HG03378 (cell line): ENCODE measurements around the gene PRDM2.
"Not testable (repeated sequence)": the region's sequence is repeated elsewhere in the genome, so short reads cannot be mapped to it uniquely, and the experiment has no call there.

Experiments used
- ATAC-seq: cut with Tn5 transposase; IDR thresholded peaks from one replicate; pipeline ENCODE4 v1.9.1; 2021; ENCODE audit warnings: mild to moderate bottlenecking, moderate library complexity; ENCODE audit not compliant: unreplicated experiment

Gene PRDM2

DNA sequence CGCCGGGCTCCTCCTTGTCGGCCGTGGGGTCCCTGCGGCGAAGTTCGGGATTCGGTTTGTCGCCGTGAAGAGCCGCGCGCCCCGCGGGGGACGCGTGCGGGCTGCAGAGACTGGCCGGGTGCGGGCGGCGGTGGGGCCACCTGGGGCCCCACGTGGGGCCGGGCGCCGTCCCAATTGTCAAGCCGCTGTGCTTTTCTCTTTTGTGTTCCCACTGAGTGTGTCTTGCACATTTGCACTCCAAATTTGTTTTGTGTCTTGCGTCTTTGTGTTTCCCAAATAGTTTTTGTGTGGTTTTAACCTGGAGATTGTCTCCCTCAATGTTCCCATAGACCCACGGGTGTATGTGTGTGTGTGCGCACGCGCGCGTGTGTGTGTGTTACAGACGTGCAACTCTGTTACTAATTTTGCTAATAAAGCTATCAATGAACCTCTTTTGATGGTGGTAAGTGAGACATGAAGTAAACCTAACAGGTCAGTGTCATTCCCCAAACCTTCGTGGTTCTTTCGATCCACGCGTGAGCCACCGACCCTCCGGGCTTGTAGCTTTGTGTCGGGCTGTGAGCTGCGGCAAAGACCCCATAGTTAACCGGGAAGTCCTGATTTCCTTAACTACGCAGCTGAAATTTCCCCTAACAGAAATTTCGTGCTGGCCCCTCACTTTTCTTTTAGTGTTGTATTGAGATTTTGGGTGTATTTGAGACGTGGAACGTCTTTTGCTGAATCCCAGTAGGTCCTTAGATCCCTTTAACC lies 708 bp downstream of the PRDM2 start:
- ATAC-seq: no peak

DNA sequence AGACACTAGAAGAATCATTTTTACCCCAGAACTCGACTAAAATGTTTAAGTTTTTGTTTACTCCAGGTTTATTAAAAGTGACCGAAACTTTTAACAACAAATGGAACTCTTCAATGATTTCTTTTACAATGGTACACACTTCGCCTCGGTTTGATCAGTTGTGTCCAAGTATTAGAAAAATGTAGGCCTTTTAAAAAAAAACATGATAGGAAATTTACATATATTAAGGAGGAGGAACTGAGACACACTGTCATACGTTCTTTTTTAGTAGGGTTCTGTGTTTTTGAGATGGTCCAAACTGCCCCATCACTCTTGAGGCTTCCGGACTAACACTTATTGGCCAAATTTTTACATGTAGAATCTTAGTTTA lies 1.3 kb downstream of the PRDM2 start:
- ATAC-seq: no peak

DNA sequence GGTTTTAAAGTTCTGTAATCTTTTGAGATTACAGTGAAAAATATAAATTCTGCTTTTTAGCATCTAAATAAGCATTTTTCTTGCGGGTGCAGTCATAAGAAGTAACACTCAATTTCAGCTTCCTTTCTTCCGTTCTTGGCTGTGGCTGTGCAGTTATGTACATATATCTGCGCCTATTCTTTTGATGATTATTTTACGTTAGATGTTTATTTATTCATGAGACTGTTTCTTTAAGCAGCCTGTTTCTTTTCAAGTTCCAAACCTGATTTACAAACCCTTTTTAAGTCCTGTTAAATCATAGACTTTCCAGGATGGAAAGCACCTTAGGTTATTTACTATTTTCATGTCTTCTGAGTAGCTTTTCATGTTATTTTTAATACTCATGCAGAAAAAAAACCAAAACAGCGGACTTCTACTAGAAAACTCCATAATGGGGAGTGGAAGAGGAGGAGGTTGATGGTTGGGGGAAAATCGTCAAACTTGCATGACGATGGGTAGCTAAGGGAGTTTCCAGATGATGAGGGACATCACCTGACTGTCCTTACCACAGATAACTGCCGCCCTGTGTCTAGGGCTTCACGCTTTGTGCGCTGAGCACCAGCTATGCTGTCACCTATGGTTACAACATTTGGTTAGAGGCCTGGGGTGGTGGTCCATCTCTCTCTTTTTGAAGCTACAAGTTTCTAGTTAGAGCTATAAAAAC lies 2.6 kb downstream of the PRDM2 start:
- ATAC-seq: peak; percentile 83

GRCh38 chr1:13703128-13703513 lies 3.1 kb downstream of the PRDM2 start:
- ATAC-seq: no peak

DNA sequence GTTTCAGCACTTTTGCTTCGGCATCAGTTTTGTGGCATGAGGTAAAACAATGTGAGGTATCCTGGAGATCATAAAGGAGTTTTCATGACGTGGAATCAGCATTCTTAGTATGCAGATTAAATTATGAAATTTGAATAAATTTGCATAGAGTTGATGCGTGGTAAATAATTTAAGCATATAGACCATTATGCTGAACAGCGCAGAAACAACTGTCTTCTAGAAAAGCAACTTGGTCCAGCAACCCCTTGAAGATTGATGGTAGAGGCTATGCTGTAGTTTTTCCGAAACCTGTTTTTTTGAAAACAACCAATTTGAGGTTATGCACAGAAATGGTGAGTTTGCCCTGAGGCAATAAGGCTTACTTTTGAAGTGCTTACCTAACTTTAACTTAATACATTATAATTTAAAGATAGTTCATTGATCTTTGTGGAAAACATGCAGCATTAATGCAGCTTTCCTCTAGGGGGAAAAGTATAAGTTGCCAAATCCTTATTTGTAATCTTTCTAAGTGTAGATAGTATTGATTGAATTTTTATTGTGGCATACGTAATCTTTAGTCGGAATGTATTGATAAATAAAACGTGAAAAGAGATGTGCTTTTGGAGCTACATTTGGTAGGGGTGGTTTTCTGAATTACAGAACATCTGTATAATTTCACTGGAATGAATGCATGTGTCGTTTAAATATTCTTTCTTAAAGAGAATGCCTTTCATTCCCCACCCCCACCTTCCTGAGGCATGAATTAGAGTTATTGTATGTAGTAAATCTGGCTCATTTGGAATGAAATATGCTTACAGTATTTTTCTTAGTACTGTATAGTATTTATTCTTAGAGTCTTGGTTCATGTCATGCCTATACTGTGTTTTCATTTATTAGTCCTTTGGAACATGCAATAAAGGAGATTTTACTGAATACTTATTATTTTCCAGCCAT lies 3.8 kb downstream of the PRDM2 start:
- no peak for ATAC-seq

- ATAC-seq: no peak
Observed at GRCh38 chr1:13706046-13706445, 6.1 kb downstream of the PRDM2 start.

GRCh38 chr1:13707164-13707563 lies 7.2 kb downstream of the PRDM2 start:
- no peak for ATAC-seq

- no peak for ATAC-seq
Observed at GRCh38 chr1:13708380-13708982, 8.5 kb downstream of the PRDM2 start.

DNA sequence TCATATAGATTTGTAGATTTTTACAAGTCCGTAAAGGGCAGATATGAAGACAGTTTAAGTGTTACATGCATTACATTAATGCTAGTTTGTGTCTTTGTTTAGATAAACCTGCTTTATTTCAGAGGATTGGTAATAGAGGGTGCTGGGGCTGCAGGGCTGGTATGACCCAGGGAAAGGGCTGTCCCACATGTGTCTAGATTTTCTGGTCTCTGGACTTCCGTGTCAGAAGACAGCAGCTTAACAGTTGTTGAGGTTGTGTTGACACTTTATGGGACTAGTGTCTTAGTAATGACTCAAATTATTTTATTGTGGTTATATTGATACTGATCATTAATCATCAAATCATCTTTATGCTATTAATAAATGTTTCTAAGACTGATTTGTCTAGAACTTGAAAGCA lies 10.1 kb downstream of the PRDM2 start:
- no peak for ATAC-seq

DNA sequence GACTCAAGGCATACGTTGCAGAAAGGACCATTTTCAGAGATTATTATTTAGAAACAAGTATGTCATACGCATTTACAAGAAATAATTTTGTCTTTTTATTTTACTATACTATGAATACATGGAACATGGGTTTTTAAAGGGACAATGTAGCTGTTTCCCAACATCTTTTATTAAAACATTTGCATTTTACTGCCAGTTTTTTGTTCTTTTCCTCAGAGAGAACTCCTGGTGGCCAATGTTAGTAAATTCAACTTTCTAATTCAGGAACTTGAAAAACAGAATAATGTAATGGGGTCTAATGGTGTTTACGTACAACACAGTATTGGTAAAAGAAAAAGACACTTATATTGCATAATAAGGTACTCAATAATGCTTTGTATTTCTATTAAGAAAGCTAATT lies 14.9 kb downstream of the PRDM2 start:
- ATAC-seq: no peak

GRCh38 chr1:13715616-13716287 lies 15.8 kb downstream of the PRDM2 start:
- ATAC-seq: not testable (repeated sequence)

DNA sequence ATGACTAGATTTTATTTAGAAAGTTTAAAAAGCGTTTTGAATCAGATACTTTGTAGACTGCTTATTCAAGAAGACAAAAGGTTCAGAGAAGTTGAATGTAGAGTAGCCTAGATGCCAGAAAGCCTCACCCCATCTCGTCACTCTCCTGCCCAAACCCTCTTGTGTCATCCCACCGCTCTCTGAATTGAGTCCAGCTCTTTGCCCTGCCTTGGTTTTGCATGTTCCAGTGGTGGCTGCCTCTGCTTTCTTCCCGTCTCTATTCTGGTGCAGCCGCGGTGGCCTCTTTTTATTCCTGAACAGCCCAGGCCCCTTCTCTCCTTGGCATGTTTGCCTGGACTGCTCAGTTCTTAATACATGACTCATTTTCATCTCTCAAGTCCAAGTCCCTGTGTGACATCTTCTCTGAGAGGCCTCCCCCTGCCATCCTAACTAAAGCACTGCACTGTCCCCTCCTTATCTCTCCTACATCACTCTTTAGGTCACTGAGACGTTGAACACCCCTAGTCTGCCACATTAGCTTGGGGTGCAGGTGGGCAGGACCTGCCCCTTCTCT lies 22.9 kb downstream of the PRDM2 start:
- no peak for ATAC-seq

DNA sequence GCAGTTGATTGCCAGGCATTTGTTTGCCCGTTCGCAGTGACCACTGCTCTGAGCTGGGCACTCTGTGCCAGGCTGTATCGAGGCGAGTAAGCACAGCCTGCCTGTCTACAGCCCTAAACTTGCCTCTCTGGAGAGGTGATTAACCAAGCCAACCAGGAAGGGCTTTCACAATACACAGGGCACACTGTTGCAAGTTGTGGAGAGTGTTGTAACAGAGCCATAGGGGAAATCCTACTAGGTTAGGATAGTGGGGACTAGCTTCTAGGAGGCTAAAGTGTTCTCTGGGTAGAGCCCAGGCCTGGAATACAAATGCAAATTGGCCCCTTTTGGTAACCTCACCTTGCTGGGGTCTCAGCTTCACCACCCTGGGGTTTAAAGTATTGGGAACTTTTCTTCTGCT lies 23.8 kb downstream of the PRDM2 start:
- no peak for ATAC-seq

- no peak for ATAC-seq
Observed at GRCh38 chr1:13725714-13726175, 25.8 kb downstream of the PRDM2 start.

GRCh38 chr1:13728091-13728715 lies 28.2 kb downstream of the PRDM2 start:
- ATAC-seq: no peak

- ATAC-seq: no peak
Observed at GRCh38 chr1:13730291-13730690, 30.3 kb downstream of the PRDM2 start.

DNA sequence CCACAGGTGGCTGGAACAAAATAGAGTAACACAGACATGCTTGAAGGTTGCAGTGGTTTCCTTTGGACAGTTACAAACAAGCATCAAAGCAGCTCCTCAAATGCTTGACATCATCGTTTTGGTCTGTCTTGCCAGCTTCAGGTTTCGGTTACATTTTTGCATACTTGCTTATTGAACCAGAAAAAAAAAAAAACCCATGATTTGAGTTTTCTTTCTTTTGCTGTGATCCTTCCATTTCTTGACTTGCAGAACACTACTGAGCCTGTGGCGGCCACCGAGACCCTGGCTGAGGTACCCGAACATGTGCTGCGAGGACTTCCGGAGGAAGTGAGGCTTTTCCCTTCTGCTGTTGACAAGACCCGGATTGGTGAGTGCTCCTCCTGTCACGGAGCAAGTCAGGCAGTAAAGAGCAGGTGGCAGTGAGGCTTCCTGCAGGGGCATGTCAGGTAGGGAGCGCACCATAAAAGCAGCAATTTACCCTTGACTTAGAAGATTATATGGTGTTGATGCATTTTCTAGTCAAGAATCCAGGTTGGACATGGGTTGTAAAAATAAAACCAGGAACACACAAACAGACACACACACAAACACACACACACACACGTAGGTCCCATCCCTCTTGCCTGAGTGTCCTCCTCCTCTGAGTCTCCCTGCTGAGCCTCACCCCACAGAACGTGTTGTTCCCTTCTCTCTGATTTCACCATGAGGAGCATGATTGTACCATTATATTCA lies 30.9 kb downstream of the PRDM2 start:
- ATAC-seq: peak; percentile 86

DNA sequence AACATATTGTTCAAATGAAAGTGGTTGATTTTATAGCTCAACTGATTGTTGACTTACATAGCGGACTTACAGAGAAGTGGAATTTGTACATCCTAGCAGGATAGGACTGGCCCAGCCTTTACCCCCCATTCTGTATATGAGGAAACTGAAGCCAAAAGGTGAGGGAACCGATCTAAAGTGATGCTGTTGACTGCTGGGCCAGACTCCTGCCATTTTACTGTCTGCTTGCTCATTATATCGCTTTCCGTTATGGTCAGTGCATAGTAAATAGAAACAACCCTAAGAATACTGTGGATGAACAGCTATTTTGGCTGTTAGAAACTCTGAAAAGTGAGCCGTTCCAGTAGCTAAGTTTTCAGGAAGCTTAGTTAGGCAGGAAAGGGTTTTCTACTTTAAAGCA lies 31.9 kb downstream of the PRDM2 start:
- ATAC-seq: no peak
